Epithelial cell of alveolus of lung (primary cell): ENCODE measurements around the gene TMPRSS4. TPM values are rescaled to one million over a fixed set of nuclear protein-coding genes. Genes with fewer than 3 reads are reported as not detected.

Experiments
- total RNA-seq: library from RNA; depleted of rRNA; stranded (reverse); fragments of >200 nt; gene quantifications from 2 replicates; pipeline ENCODE4 v1.2.1, GENCODE V29; 2015

The TMPRSS4 gene, protein sequence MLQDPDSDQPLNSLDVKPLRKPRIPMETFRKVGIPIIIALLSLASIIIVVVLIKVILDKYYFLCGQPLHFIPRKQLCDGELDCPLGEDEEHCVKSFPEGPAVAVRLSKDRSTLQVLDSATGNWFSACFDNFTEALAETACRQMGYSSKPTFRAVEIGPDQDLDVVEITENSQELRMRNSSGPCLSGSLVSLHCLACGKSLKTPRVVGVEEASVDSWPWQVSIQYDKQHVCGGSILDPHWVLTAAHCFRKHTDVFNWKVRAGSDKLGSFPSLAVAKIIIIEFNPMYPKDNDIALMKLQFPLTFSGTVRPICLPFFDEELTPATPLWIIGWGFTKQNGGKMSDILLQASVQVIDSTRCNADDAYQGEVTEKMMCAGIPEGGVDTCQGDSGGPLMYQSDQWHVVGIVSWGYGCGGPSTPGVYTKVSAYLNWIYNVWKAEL
- not detected in 2 replicates for total RNA-seq

GRCh38 chr11:118076754-118077281 lies at the start of gene TMPRSS4:
Gene TMPRSS4, plus strand, starts transcription at chr11:118077078. Its CDS starts 225 bp downstream, at chr11:118077303.

DNA sequence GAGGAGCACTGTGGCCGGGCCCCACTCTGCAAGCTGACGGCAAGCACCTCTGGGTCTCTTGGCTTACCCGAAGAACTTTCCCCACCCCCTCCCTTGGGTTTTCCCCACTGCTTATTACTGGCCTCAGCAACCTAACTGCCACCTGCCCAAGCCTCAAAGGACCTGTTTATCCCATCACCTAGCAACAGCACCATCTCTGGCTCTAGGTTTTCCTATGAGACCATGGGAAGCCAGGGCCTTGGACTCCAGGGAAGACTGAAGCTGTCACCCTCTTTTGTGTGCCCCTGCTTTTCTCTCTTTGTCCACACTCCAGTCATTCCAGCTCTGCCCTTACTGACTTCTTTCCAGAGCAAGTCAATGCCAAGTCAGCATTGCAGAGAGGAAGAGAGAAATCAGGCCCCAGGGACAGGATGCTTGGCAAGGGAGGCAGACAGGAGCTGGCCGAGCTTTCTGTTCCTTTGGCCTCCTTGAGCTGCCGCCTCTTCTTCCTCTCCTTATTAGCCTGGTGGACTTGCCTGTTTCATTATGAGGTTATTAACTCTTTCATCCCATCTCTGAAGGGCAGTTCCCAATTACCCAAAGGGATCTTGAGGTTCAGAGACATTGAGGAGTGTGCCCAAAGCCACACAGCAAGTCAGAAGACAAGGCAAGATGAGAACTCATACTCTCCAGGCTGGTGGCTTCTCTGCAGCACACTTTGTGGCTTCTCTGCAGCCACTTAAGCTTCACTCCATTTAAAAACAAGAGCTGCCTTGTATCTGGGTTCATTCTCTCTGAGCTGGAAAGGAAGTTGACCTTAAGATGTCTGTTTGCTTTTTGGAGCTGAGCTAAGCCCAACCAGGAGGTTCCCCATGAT lies 10.3 kb downstream of the TMPRSS4 start, which contains the start of gene SMIM35:
SMIM35 (minus strand) TSS at position 51 of the 856 bp plus-strand sequence. CDS start 206 bp downstream, outside the sequence.

DNA sequence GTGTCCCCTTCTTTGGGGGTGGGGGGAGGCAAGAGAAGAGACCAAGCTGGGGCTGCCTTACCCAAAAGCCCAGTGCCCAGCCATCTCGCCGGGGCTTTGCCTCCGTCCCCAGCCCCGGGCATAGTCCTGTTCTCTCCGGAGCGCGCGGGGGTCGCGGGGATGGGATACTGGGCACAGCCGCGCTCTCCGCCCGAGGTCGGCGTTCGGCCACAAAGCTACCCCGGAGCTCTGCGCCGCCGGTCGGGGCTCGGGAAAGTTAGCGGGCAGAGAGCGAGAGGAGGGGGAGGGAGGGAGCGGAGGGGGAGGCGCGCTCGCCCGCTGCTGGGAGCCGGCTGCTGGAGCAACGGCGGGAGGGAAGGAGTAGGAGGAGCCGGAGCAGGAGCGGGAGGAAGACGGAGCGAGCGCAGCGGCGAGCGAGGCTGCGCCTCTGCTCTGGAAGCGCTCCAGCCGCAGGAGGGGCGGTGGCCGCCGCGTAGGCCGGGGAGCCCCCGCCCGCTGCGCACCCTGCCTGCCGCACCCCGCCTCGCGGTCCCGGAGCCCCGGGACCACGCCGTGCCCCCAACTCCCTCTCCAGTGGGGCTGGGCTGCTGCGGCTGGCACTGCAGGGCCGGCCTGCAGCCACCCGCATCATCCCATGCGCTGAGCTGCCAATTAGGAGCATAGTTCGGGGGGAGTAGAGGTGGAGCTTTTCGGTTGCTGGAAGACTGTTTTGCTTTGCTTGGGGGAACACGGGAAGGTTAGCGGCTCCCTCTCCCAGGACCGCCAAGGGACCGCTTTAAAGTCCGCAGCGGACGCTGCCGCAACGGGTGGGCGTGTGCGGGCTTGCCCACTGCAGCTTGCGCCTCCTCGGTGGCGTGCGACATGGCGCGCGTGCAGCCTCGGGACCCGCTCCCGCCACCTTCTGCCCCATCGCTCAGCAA lies 75.9 kb downstream of the TMPRSS4 start, which contains the start of gene SCN4B:
SCN4B (minus strand) TSS at position 272 of the 920 bp plus-strand sequence; CDS start at position 122, 150 bp downstream.

Other genes with a start within 250 kb of the TMPRSS4 start
- 17.4 and 21.6 TPM in 2 replicates for gene FXYD6, start 200.4 kb upstream of the TMPRSS4 start, total RNA-seq
- not detected in 2 replicates for gene TMPRSS13, start 147.7 kb upstream of the TMPRSS4 start, total RNA-seq
- gene IL10RA, start 90.7 kb upstream of the TMPRSS4 start, total RNA-seq = under 0.01 TPM in 1 of 2 replicates, not detected in the other
- not detected in 2 replicates for gene SMIM35, start 9.9 kb downstream of the TMPRSS4 start, total RNA-seq
- gene SCN4B, start 75.7 kb downstream of the TMPRSS4 start, total RNA-seq = 0.39 and 0.56 TPM in 2 replicates
- under 0.01 and 0.48 TPM in 2 replicates for gene SCN2B, start 99.6 kb downstream of the TMPRSS4 start, total RNA-seq
- gene JAML, start 147.9 kb downstream of the TMPRSS4 start, total RNA-seq = not detected in 2 replicates
- 0.08 and 1.9 TPM in 2 replicates for gene MPZL3, start 175.3 kb downstream of the TMPRSS4 start, total RNA-seq
- gene MPZL2, start 187.2 kb downstream of the TMPRSS4 start, total RNA-seq = 0.24 and 0.65 TPM in 2 replicates
- gene CD3E, start 227.7 kb downstream of the TMPRSS4 start, total RNA-seq = not detected in 2 replicates